D721Med (cell line): Measurements from ENCODE around the gene SOX18.

Source experiments
- DNase-seq: peaks from one replicate; pipeline ENCODE4 v3.0.0; 2011; ENCODE audit warnings: low spot score; ENCODE audit not compliant: insufficient read length
- FAIRE-seq: peaks from 2 replicates; lab custom pipeline; 2011; peaks lifted over from hg19 to GRCh38; lab: Jason Lieb, UNC
- TF ChIP-seq, protein P1 (sequence below): IDR thresholded peaks from 2 replicates; pipeline ENCODE4 v1.5.1; 2012; ENCODE audit warnings: mild to moderate bottlenecking, control low read depth; ENCODE audit not compliant: insufficient read depth; ENCODE audit errors: missing control alignments

Gene SOX18

DNA sequence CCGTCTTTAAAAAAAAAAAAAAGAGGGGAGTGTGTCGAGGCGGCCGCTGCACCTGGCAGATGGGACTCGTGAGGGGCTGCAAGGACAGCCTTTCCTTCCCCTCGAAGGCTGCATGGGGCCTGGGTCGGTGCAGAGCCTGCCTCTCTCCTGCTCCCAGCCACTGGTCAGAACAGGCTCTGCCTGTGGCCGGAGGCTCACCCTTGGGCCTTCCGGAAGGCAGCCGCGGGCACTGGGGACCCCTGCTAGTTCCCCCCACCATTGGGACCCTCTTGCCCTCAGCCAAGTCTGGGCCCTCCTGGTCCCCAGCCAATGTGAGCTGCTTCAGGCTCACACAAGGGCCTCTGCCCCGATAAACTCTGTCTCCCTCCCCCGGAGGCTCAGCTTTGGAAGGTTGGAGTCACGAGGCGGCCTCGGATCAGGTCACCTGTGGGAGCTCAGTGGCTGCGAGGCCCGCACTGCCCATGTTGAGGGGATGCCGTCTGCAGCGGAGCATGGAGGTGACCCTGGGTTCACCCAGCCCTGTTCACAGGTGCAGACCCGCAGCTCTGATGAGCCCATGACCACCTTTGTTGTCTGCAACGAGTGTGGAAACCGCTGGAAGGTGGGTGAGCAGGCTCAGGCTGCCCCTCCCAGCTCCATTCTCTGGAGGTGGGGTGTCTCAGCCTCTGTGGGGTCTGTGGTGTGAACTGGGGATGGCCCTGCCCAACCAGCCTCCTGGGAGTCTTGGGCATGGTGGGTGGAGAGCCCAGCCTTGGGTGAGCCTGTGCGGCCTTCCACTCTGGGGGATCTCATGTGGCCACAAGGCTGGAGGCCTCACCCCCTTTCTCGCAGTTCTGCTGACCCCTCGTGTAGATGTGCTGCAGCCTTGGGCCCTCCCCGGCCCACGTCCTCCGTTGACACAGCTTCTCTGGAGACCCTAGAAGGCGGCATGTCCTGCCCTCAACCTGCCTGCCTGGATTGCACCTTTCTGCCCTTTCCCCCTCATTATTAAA lies 22.2 kb upstream of the SOX18 start:
- DNase-seq, result no peak
- no peak for FAIRE-seq
- TF ChIP-seq, protein P1, sequence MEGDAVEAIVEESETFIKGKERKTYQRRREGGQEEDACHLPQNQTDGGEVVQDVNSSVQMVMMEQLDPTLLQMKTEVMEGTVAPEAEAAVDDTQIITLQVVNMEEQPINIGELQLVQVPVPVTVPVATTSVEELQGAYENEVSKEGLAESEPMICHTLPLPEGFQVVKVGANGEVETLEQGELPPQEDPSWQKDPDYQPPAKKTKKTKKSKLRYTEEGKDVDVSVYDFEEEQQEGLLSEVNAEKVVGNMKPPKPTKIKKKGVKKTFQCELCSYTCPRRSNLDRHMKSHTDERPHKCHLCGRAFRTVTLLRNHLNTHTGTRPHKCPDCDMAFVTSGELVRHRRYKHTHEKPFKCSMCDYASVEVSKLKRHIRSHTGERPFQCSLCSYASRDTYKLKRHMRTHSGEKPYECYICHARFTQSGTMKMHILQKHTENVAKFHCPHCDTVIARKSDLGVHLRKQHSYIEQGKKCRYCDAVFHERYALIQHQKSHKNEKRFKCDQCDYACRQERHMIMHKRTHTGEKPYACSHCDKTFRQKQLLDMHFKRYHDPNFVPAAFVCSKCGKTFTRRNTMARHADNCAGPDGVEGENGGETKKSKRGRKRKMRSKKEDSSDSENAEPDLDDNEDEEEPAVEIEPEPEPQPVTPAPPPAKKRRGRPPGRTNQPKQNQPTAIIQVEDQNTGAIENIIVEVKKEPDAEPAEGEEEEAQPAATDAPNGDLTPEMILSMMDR, result no peak

DNA sequence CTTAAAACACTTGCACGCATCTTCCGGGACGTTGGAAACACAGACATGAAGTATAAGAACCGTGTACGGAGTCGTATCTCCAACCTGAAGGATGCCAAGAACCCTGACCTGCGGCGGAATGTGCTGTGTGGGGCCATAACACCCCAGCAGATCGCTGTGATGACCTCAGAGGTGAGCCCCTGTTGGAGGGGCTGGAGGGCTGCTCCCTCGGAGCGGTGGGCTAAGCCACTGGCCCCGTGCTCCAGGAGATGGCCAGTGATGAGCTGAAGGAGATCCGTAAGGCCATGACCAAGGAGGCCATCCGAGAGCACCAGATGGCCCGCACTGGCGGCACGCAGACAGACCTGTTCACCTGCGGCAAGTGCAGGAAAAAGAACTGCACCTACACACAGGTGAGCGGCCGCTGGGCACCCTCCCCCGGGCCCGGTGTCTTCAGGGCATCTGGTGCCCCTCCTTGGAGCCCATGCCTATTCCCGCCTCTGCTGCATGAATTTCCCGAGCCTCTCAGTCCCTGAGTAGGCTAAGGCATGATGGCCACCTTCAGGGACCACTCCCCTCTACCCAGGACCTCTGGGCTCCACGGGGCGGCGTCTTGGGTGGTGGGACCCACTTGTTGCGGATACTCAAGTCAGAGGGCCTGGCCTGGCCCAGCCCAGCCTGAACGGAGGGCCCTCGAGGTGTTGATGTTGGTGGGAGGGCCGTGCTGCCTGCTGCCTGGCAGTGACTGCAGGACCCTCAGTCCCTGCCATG lies 21.0 kb upstream of the SOX18 start:
- FAIRE-seq (no peak), DNase-seq (no peak)
- TF ChIP-seq, protein P1, result no peak

- no peak for FAIRE-seq
- DNase-seq, result peak; percentile 87
- TF ChIP-seq, protein P1, result peak; percentile 45
Measured at GRCh38 chr20:64069614-64070243, 20.3 kb upstream of the SOX18 start.

DNA sequence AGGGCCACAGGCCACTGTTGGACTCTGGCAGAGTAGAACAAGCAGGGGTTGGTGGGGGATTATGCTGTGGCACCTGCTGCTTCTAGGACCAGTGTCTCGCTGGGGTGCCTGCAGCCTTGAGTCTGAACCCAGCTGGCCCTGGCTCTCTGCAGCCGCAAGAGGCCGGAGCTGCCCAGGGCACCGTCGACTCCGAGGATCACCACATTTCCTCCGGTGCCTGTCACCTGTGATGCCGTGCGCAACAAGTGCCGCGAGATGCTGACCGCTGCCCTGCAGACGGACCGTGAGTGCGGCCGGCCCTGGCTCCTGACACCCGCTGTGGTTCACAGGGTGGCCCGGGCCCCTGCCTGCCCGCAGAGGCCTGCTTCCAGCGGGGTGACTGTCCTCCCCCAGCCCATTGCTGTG lies 19.8 kb upstream of the SOX18 start:
- DNase-seq (no peak), FAIRE-seq (no peak)
- TF ChIP-seq, protein P1, result no peak

GRCh38 chr20:64068386-64069208 lies 19.2 kb upstream of the SOX18 start:
- TF ChIP-seq, protein P1, result no peak
- DNase-seq, result no peak
- FAIRE-seq, result no peak

DNA sequence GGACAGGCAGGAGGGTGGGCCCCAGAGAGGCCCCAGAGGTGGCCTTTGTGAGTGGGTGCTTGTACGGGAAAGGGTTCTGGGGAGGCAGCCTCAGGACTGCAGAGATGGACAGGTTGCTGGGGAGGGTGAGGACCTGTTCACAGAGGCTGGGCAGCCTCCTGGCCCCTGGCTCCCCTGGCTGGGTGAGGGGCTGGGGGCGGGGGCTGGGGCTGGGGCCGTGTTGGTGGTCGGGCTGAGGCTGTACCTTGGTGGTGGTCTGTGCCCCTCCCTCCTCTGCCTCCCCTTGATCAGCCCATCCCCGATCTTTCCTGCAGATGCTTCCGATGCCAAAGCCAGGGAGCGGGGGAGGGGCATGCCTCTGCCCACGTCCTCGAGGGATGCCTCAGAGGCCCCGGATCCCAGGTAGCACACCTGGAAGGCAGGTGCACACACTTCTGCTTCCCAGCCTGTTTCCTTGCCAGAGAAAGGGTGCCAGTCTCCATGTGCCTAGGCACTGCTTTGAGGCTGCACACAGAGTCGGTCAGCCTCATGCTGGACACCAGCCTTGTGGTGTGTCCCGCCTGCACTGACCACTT lies 18.4 kb upstream of the SOX18 start:
- TF ChIP-seq, protein P1, result no peak
- no peak for DNase-seq
- FAIRE-seq, result no peak
